ENCODE measurements around the gene KRTAP10-6.
"Not testable (repeated sequence)": the region's sequence is repeated elsewhere in the genome, so short reads cannot be mapped to it uniquely, and the experiment has no call there.

Gene KRTAP10-6

GRCh38 chr21:44614161-44614631 is 21.9 kb upstream of the KRTAP10-6 start:
- H3K36me3 ChIP-seq (replicated peaks) = no peaks in the 10 kb centered on the region
- no peaks in the 10 kb centered on the region for H3K27me3 ChIP-seq (replicated peaks)
- H3K27ac ChIP-seq = no peak overlapping the region
- H3K4me3 ChIP-seq (ENCODE audit: low read depth, low read length) = no peak overlapping the region
- no peak for DNase-seq
- in situ Hi-C loops (cut with HindIII; ENCODE audit: low pct_ligation_motif_present, low sequenced_read_pairs) = no loop called here
- no peak for TF ChIP-seq CTCF (IDR thresholded peaks at IDR 0.05; ENCODE audit: low read depth, low read length, missing control alignments)

- no peaks in the 10 kb centered on the region for H3K36me3 ChIP-seq (replicated peaks)
- no peak for TF ChIP-seq CTCF (IDR thresholded peaks at IDR 0.05; ENCODE audit: low read depth, low read length, missing control alignments)
- in situ Hi-C loops (cut with HindIII; ENCODE audit: low pct_ligation_motif_present, low sequenced_read_pairs) = no loop called here
- DNase-seq = no peak
- H3K4me3 ChIP-seq (ENCODE audit: low read depth, low read length) = no peak overlapping the region
- no peaks in the 10 kb centered on the region for H3K27me3 ChIP-seq (replicated peaks)
- no peak overlapping the region for H3K27ac ChIP-seq
Measured at GRCh38 chr21:44613386-44614155, 21.3 kb upstream of the KRTAP10-6 start.

- H3K36me3 ChIP-seq (replicated peaks) = no peaks in the 10 kb centered on the region
- H3K27me3 ChIP-seq (replicated peaks) = no peaks in the 10 kb centered on the region
- H3K4me3 ChIP-seq (ENCODE audit: low read depth, low read length) = no peak overlapping the region
- H3K27ac ChIP-seq = no peak overlapping the region
- TF ChIP-seq CTCF (IDR thresholded peaks at IDR 0.05; ENCODE audit: low read depth, low read length, missing control alignments) = no peak
- DNase-seq = no peak
- in situ Hi-C loops (cut with HindIII; ENCODE audit: low pct_ligation_motif_present, low sequenced_read_pairs) = no loop called here
Measured at GRCh38 chr21:44612669-44613229, 20.4 kb upstream of the KRTAP10-6 start.

- no peak for DNase-seq
- no peak for TF ChIP-seq CTCF (IDR thresholded peaks at IDR 0.05; ENCODE audit: low read depth, low read length, missing control alignments)
- H3K27ac ChIP-seq = no peak within 1 kb of the TSS
- H3K4me3 ChIP-seq (ENCODE audit: low read depth, low read length) = no peak within 1 kb of the TSS
- H3K27me3 ChIP-seq (replicated peaks) = no peaks in the 10 kb centered on the region
- in situ Hi-C loops (cut with HindIII; ENCODE audit: low pct_ligation_motif_present, low sequenced_read_pairs) = no loop called here
- no peaks in the 10 kb centered on the region for H3K36me3 ChIP-seq (replicated peaks)
Measured at GRCh38 chr21:44612029-44612486, 19.8 kb upstream of the KRTAP10-6 start, which contains the start of gene KRTAP10-8. KRTAP10-8 (plus strand) TSS chr21:44612079; CDS start chr21:44612101, 22 bp downstream.

- TF ChIP-seq CTCF (IDR thresholded peaks at IDR 0.05; ENCODE audit: low read depth, low read length, missing control alignments) = no peak
- in situ Hi-C loops (cut with HindIII; ENCODE audit: low pct_ligation_motif_present, low sequenced_read_pairs) = no loop called here
- DNase-seq = no peak
- Histone ChIP-seq H3K36me3 (replicated peaks) (no peaks in the 10 kb centered on the region), H3K4me3 (ENCODE audit: low read depth, low read length) (no peak overlapping the region), H3K27me3 (replicated peaks) (no peaks in the 10 kb centered on the region), H3K27ac (no peak overlapping the region)
Measured at GRCh38 chr21:44611551-44611950, 19.2 kb upstream of the KRTAP10-6 start.

GRCh38 chr21:44610157-44610843 is 18.0 kb upstream of the KRTAP10-6 start:
- DNase-seq; in situ Hi-C loops (cut with HindIII; ENCODE audit: low pct_ligation_motif_present, low sequenced_read_pairs): not testable (repeated sequence)

More at GRCh38 chr21:44610157-44610843, 18.0 kb upstream of the KRTAP10-6 start:
- not testable (repeated sequence) for H3K27ac ChIP-seq; H3K4me3 ChIP-seq (ENCODE audit: low read depth, low read length); H3K27me3 ChIP-seq (replicated peaks); H3K36me3 ChIP-seq (replicated peaks)

Measured in brain microvascular endothelial cell (primary cell).